Sigmoid colon (tissue), 7 donors: ENCODE data around the gene ERGIC3. TPM values are rescaled to one million over a fixed set of nuclear protein-coding genes. Genes with fewer than 3 reads are reported as not detected.
"Not testable (repeated sequence)": the region's sequence is repeated elsewhere in the genome, so short reads cannot be mapped to it uniquely, and the experiment has no call there.

Experiments used
- DNase-seq: peaks from one replicate; pipeline ENCODE4 v3.0.0-alpha.2; 2019
- H3K27ac ChIP-seq, 4 donors: fragments of 200-600 bp; sonication (generic); one replicate each; pipeline ENCODE4 v1.5.1; 2016 to 2019; ENCODE audit warnings: mild to moderate bottlenecking in 1 of 4
- H3K27me3 ChIP-seq, 3 donors: fragments of 200-600 bp; sonication (generic); one replicate each; pipeline ENCODE4 v1.5.1; 2019; ENCODE audit warnings: mild to moderate bottlenecking in 1 of 3
- H3K36me3 ChIP-seq, 4 donors: fragments of 200-600 bp; sonication (generic); one replicate each; pipeline ENCODE4 v1.5.1; 2016 to 2019
- H3K4me1 ChIP-seq, 4 donors: fragments of 200-600 bp; sonication (generic); one replicate each; pipeline ENCODE4 v1.5.1; 2017 to 2019
- H3K4me3 ChIP-seq, 4 donors: fragments of 200-600 bp; sonication (generic); one replicate each; pipeline ENCODE4 v1.5.1; 2017 to 2019; ENCODE audit warnings: mild to moderate bottlenecking in 2 of 4, moderate library complexity in 1 of 4
- H3K9me3 ChIP-seq, 4 donors: fragments of 200-600 bp in 3 of 4; sonication (generic) in 3 of 4; one replicate each; pipeline versions ENCODE4 v1.5.1 to v1.6.1; 2013 to 2019
- EP300 ChIP-seq, 4 donors: sonication (generic); formaldehyde crosslinking; IDR thresholded peaks; one replicate each; pipeline ENCODE4 v1.6.1; 2017; ENCODE audit warnings: antibody characterized with exemption in 4 of 4
- POLR2A ChIP-seq, 2 donors: fragments of 450-650 bp; IDR thresholded peaks; one replicate each; pipeline ENCODE4 v1.6.1; 2016; ENCODE audit warnings: antibody characterized with exemption in 2 of 2, mild to moderate bottlenecking in 2 of 2, moderate library complexity in 2 of 2
- POLR2AphosphoS5 ChIP-seq, 4 donors: sonication (generic); formaldehyde crosslinking; IDR thresholded peaks; one replicate each; pipeline ENCODE4 v1.6.1; 2017; ENCODE audit warnings: antibody characterized with exemption in 4 of 4
- WGBS, 2 donors: extraction: QIAGEN DNeasy Blood & Tissue Kit; methylation state at CpG; one replicate each; pipeline ENCODE4 v1.1.7; 2013; 5-methylcytosine and 5-hydroxymethylcytosine counted together
- intact Hi-C: fragments of 100-400 bp; cut with DNase I; formaldehyde crosslinking; loops from one replicate; pipeline ENCODE4 v1.15.1; 2023
- polyA plus RNA-seq, 3 donors: library from polyadenylated mRNA; stranded (reverse); fragments of 200-250 nt; gene quantifications; one replicate each; pipeline ENCODE4 v1.2.3, GENCODE V29; 2013
- total RNA-seq, 4 donors: library from RNA; depleted of rRNA; stranded (reverse); fragments of >200 nt; gene quantifications; one replicate each; pipeline ENCODE4 v1.1.0, GENCODE V29; 2016
- TF ChIP-seq, protein P1 (sequence below), 4 experiments: fragments of 450-650 bp in 3 of 4; fragments of 200-600 bp in 1 of 4; IDR thresholded peaks; one replicate each; pipeline ENCODE4 v1.5.1; 2016 to 2019; ENCODE audit warnings: antibody characterized with exemption in 4 of 4, mild to moderate bottlenecking in 3 of 4, moderate library complexity in 2 of 4
- donor health status: healthy with polysubstance abuse.
- donor health status: Bipolar disorder and iron deficiency.
- donor health status: healthy.

Gene ERGIC3
- total and polyA plus RNA-seq, 7 donors: 113 to 230 (median 184) TPM

DNA sequence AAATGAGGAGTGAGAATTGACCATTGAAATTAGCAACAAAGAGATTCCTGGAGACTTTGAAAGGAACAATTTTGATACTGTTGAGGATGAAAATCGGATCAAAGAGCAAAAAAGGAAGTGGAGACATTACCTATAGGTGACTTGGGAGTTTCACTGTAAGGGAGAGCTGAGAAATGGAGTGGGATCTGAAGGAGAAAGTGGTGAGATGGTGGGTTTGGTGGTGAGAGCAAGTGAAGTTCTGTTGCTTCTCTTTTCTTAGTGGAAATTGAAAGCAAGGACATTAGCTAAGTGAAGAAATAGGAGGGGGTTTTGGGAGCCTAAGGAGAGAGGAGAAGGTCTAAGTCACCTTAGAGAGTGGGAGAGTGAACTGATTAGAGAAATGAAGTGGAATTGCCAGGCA lies 4.2 kb downstream of the ERGIC3 start:
- Histone ChIP-seq H3K9me3 (no peaks in the 10 kb centered on the region), H3K4me3 (no peak overlapping the region), H3K36me3 (peaks cover 24 to 54% (median 28%) of the 10 kb centered on the region in 4 donors), H3K4me1 (peaks cover 0 to 14% (median 14%) of the 10 kb centered on the region in 4 donors), H3K27ac (no peak overlapping the region), H3K27me3 (no peaks in the 10 kb centered on the region)
- TF ChIP-seq POLR2AphosphoS5 (IDR thresholded peaks at IDR 0.05) (no peak), EP300 (IDR thresholded peaks at IDR 0.05) (no peak), POLR2A (IDR thresholded peaks at IDR 0.05) (no peak)
- TF ChIP-seq, protein P1, sequence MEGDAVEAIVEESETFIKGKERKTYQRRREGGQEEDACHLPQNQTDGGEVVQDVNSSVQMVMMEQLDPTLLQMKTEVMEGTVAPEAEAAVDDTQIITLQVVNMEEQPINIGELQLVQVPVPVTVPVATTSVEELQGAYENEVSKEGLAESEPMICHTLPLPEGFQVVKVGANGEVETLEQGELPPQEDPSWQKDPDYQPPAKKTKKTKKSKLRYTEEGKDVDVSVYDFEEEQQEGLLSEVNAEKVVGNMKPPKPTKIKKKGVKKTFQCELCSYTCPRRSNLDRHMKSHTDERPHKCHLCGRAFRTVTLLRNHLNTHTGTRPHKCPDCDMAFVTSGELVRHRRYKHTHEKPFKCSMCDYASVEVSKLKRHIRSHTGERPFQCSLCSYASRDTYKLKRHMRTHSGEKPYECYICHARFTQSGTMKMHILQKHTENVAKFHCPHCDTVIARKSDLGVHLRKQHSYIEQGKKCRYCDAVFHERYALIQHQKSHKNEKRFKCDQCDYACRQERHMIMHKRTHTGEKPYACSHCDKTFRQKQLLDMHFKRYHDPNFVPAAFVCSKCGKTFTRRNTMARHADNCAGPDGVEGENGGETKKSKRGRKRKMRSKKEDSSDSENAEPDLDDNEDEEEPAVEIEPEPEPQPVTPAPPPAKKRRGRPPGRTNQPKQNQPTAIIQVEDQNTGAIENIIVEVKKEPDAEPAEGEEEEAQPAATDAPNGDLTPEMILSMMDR (IDR thresholded peaks at IDR 0.05): no peak
- intact Hi-C loops: loop anchor here (10.0 kb wide), 1 partner anchor 119 kb away; the partner anchor contains the start of genes CPNE1 and RBM12
- WGBS, 2 donors: 90 to 91% methylated on average over 1 of the region's 1 CpG
- no peak for DNase-seq

DNA sequence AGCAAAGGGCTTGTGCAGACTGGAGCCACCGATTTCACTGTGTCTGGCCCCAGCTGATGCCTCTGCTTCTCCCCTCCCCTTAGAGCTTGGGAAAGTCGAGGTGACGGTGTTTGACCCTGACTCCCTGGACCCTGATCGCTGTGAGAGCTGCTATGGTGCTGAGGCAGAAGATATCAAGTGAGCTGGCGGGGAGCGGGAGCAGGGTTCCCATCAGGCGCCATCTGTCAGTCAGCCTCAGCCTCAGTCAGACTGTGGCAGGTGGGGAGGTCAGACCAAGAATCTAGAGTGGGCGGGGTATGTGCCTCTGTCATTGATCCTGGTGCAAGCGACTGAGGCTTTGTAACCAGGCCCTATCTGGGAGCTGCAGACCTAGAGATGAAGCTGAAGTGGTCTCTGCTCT lies 5.5 kb downstream of the ERGIC3 start:
- intact Hi-C loops: loop anchor here (10.0 kb wide), 1 partner anchor 117 kb away; the partner anchor contains the start of genes CPNE1 and RBM12
- Histone ChIP-seq H3K27ac (no peak overlapping the region), H3K4me3 (no peak overlapping the region), H3K27me3 (no peaks in the 10 kb centered on the region), H3K9me3 (no peaks in the 10 kb centered on the region), H3K36me3 (peaks cover 26 to 66% (median 28%) of the 10 kb centered on the region in 4 donors), H3K4me1 (peaks cover 0 to 7% (median 6%) of the 10 kb centered on the region in 4 donors)
- 85% methylated on average over 9 of the region's 9 CpGs for WGBS, 2 donors
- no peak for DNase-seq
- no peak for TF ChIP-seq POLR2A (IDR thresholded peaks at IDR 0.05)
- no peak for TF ChIP-seq EP300 (IDR thresholded peaks at IDR 0.05)
- TF ChIP-seq, protein P1 (IDR thresholded peaks at IDR 0.05): no peak
- no peak for TF ChIP-seq POLR2AphosphoS5 (IDR thresholded peaks at IDR 0.05)

DNA sequence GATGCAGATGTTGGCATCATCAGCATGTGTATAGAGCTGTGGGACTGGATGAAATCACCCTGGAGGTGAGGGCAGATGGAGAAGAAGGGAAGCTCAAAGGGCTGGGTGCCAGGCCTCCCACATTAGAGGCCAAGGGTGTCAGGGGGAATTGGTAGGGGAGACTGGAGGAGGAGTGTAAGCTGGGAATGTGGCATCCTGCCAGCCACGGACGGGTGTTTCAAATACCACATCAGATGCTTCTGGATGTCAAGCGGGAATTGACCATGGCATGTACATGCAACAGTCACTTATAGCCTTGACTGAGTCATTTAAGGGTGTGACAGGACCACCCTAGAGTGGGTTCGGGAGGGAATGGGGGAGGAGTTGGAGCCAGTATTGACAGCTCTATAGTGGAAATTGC lies 9.6 kb downstream of the ERGIC3 start:
- Histone ChIP-seq H3K27ac (no peak overlapping the region), H3K36me3 (peaks cover 26 to 98% (median 39%) of the 10 kb centered on the region in 4 donors), H3K9me3 (no peaks in the 10 kb centered on the region), H3K27me3 (no peaks in the 10 kb centered on the region), H3K4me3 (no peak overlapping the region), H3K4me1 (no peaks in the 10 kb centered on the region)
- WGBS, 2 donors: 82 to 86% methylated on average over 4 of the region's 4 CpGs
- intact Hi-C loops: no loop called here
- DNase-seq: no peak
- TF ChIP-seq, protein P1 (IDR thresholded peaks at IDR 0.05): no peak
- TF ChIP-seq EP300 (IDR thresholded peaks at IDR 0.05): no peak

DNA sequence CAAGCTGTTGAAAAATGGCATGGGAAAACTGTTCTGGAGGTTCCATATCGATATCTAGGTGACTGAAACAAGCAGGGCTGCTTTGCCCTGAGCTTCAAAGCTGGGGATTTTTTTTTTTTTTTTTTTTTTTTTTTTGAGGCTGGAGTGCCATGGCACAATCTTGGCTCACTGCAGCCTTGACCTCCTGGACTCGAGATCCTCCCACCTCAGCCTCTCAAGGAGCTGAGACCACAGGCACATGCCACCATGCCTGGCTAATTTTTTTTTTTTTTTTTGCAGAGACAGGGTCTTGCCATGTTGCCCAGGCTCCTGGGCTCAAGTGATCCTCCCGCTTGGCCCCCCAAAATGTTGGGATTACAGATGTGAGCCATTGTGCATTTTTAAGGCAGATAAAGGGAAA lies 11.0 kb downstream of the ERGIC3 start:
- Histone ChIP-seq H3K27me3 (no peaks in the 10 kb centered on the region), H3K4me1 (no peaks in the 10 kb centered on the region), H3K4me3 (no peak overlapping the region), H3K9me3 (no peaks in the 10 kb centered on the region), H3K36me3 (peaks cover 15 to 98% (median 45%) of the 10 kb centered on the region in 4 donors), H3K27ac (no peak overlapping the region)
- intact Hi-C loops: no loop called here
- TF ChIP-seq POLR2AphosphoS5 (IDR thresholded peaks at IDR 0.05): no peak
- 93% methylated on average over 3 of the region's 3 CpGs for WGBS, 2 donors
- DNase-seq: no peak

DNA sequence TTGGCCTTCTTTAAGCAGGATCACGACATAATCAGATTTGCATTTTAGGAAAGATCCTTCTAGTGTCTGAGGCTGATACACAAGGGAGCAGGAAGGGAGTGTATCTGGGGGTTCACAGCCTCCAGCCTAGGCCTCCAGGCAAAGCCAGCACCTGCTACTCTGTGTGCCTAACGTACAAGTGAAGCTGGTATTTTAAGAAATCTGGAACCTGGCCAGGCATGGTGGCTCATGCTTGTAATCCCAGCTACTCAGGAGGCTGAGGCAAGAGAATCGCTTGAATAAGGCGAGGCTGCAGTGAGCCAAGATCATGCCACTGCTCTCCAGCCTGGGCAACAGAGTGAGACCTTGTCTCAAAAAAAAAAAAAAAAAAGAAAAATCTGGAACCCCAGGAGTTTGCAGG lies 13.6 kb downstream of the ERGIC3 start:
- H3K4me1 ChIP-seq, DNase-seq, intact Hi-C loops, H3K27ac ChIP-seq, H3K4me3 ChIP-seq, H3K27me3 ChIP-seq, H3K9me3 ChIP-seq: not testable (repeated sequence)
- WGBS, 2 donors: 82 to 91% methylated on average over 4 of the region's 4 CpGs
- peaks cover 3 to 84% (median 27%) of the 10 kb centered on the region in 4 donors for H3K36me3 ChIP-seq

DNA sequence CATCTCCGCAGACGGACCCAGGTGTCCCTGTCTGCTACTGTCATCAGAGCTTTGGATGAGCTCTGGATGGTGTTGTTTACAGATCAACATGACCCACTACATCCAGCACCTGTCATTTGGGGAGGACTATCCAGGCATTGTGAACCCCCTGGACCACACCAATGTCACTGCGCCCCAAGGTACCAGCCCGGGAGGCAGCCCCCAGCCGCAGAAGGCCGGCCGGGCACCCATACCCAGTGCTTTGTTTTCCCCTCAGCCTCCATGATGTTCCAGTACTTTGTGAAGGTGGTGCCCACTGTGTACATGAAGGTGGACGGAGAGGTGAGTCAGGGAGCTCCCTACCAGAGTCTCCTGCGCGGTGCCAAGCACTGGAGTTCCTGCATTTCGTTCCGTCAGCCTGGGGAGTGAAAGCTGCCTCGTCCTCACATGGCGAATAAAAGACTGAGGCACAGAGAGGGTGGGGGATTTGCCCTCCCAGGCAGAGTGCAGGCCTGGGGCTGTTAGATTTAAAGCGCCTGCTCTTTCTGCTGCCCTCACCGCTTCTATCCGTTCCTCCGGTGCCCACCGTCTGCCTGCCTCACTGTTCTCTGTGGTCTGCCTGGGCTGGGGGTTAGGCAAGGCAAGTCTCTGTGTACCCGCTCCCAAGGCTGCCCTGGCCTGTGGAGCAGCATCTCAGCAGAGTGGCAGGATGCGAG lies 14.2 kb downstream of the ERGIC3 start:
- intact Hi-C loops: no loop called here
- TF ChIP-seq POLR2AphosphoS5 (IDR thresholded peaks at IDR 0.05): no peak
- TF ChIP-seq EP300 (IDR thresholded peaks at IDR 0.05): no peak
- no peak for TF ChIP-seq POLR2A (IDR thresholded peaks at IDR 0.05)
- TF ChIP-seq, protein P1 (IDR thresholded peaks at IDR 0.05): no peak
- Histone ChIP-seq H3K27ac (no peak overlapping the region), H3K4me3 (no peak overlapping the region), H3K27me3 (no peaks in the 10 kb centered on the region), H3K9me3 (no peaks in the 10 kb centered on the region), H3K4me1 (peaks cover 0 to 2% (median 0%) of the 10 kb centered on the region in 4 donors), H3K36me3 (peaks cover 2 to 77% (median 21%) of the 10 kb centered on the region in 4 donors)
- DNase-seq: no peak
- 96% methylated on average over 21 of the region's 21 CpGs for WGBS, 2 donors
